NCI-H524 treated with DMSO at 0.1 percent for 48 hours (cell line): ENCODE measurements around the gene FN3KRP.

ENCODE experiments used
- DNase-seq: peaks from one replicate; lab custom pipeline; 2025; lab: John Stamatoyannopoulos, UW

Gene FN3KRP

GRCh38 chr17:82709676-82710498, 6.6 kb upstream of the FN3KRP start:
- DNase-seq, result no peak

- DNase-seq, result no peak
These were observed 5.8 kb upstream of the FN3KRP start for GRCh38 chr17:82710499-82711232.

- DNase-seq, result no peak
These were observed 3.3 kb upstream of the FN3KRP start for GRCh38 chr17:82713071-82713723.

GRCh38 chr17:82718986-82719685, 2.6 kb downstream of the FN3KRP start:
- no peak for DNase-seq

- DNase-seq, result no peak
These were observed 3.7 kb downstream of the FN3KRP start for GRCh38 chr17:82720204-82720603.

GRCh38 chr17:82722341-82723013, 6.0 kb downstream of the FN3KRP start:
- DNase-seq, result no peak

GRCh38 chr17:82723169-82723807, 6.8 kb downstream of the FN3KRP start:
- no peak for DNase-seq

- no peak for DNase-seq
These were observed 9.9 kb downstream of the FN3KRP start for GRCh38 chr17:82726427-82726826.

- DNase-seq, result no peak
These were observed 13.2 kb downstream of the FN3KRP start for GRCh38 chr17:82729479-82730260.

- no peak for DNase-seq
These were observed 15.7 kb downstream of the FN3KRP start for GRCh38 chr17:82732118-82732743.

GRCh38 chr17:82734987-82735866, 18.7 kb downstream of the FN3KRP start, which contains the start of gene FN3K:
FN3K (plus strand) TSS chr17:82735615; CDS start chr17:82735637, 22 bp downstream.
- DNase-seq, result no peak

GRCh38 chr17:82736511-82737185, 20.1 kb downstream of the FN3KRP start:
- DNase-seq, result no peak

GRCh38 chr17:82737967-82738877, 21.7 kb downstream of the FN3KRP start:
- no peak for DNase-seq

GRCh38 chr17:82740906-82741759, 24.6 kb downstream of the FN3KRP start:
- DNase-seq, result no peak

GRCh38 chr17:82743344-82744219, 27.1 kb downstream of the FN3KRP start:
- DNase-seq, result no peak
